ENCODE results near the gene UCK2. TPM values are rescaled to one million over a fixed set of nuclear protein-coding genes. Genes with fewer than 3 reads are reported as not detected.

UCK2 gene
- total RNA-seq, 2 experiments from 2014 or later = 28.4 to 32.4 TPM

- CTCF ChIA-PET = interaction anchor here (1.1 to 5.6 kb wide), 3 partner anchors 45 to 176 kb away, joined by 3 to 35 read pairs (median 16); partner anchors contain the start of genes ALDH9A1, TMCO1 and UCK2
- ATAC-seq (no peak), DNase-seq (no peak)
- H3K27me3 Mint-ChIP-seq (ENCODE audit: low read depth) = peaks cover 6% of the 10 kb centered on the region
- H3K4me3 Mint-ChIP-seq = no peak overlapping the region
- no peak overlapping the region for H3K27ac Mint-ChIP-seq
- peaks cover 16% of the 10 kb centered on the region for H3K9me3 Mint-ChIP-seq (ENCODE audit: insufficient read depth)
- H3K36me3 Mint-ChIP-seq (ENCODE audit: low read depth) = peaks cover 21% of the 10 kb centered on the region
- POLR2A ChIA-PET = no interaction called here
- H3K4me1 Mint-ChIP-seq (ENCODE audit: low read depth) = peaks cover 48% of the 10 kb centered on the region
Measured at GRCh38 chr1:165873481-165873880, 46.1 kb downstream of the UCK2 start.

GRCh38 chr1:165874643-165875042 is 47.2 kb downstream of the UCK2 start:
- Mint-ChIP-seq H3K9me3 (ENCODE audit: insufficient read depth) (peaks cover 16% of the 10 kb centered on the region), H3K4me3 (no peak overlapping the region), H3K36me3 (ENCODE audit: low read depth) (peaks cover 25% of the 10 kb centered on the region), H3K27me3 (ENCODE audit: low read depth) (peaks cover 6% of the 10 kb centered on the region), H3K27ac (no peak overlapping the region), H3K4me1 (ENCODE audit: low read depth) (peaks cover 55% of the 10 kb centered on the region)
- DNase-seq (no peak), ATAC-seq (no peak)
- CTCF ChIA-PET = interaction anchor here (0.6 to 5.6 kb wide), 2 partner anchors 37 to 46 kb away, joined by 3 to 35 read pairs; partner anchors contain the start of gene UCK2
- POLR2A ChIA-PET = no interaction called here

- ATAC-seq (peak; percentile 50), DNase-seq (peak; percentile 30)
- H3K27ac Mint-ChIP-seq = no peak overlapping the region
- peaks cover 61% of the 10 kb centered on the region for H3K4me1 Mint-ChIP-seq (ENCODE audit: low read depth)
- peaks cover 6% of the 10 kb centered on the region for H3K27me3 Mint-ChIP-seq (ENCODE audit: low read depth)
- peaks cover 16% of the 10 kb centered on the region for H3K9me3 Mint-ChIP-seq (ENCODE audit: insufficient read depth)
- ChIA-PET POLR2A (no interaction called here), CTCF (interaction anchor here (0.6 to 5.6 kb wide), 2 partner anchors 38 to 47 kb away, joined by 3 to 35 read pairs; partner anchors contain the start of gene UCK2)
- peaks cover 25% of the 10 kb centered on the region for H3K36me3 Mint-ChIP-seq (ENCODE audit: low read depth)
- H3K4me3 Mint-ChIP-seq = no peak overlapping the region
Measured at GRCh38 chr1:165875171-165875570, 47.8 kb downstream of the UCK2 start.

DNA sequence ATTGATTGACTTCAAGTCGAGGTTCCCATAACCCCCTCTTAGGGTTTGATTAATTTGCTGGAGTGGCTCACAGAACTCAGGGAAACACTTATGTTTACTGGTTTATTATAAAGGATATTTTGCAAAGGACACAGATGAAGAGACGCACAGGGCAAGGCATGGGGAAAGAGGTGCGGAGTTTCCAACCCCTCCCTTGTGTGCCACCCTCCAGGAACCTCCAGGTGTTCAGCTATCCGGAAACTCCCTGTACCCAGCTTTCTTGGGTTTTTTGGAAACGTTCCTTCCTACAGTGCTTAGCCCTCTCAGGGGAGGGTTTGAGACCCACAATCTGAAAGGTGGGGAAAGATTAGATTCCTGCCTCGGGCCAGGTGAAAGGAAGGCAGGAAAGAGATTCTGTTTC is 48.2 kb downstream of the UCK2 start:
- ATAC-seq (no peak), DNase-seq (no peak)
- CTCF ChIA-PET = no interaction called here
- POLR2A ChIA-PET = no interaction called here
- Mint-ChIP-seq H3K9me3 (ENCODE audit: insufficient read depth) (peaks cover 16% of the 10 kb centered on the region), H3K4me3 (no peak overlapping the region), H3K36me3 (ENCODE audit: low read depth) (peaks cover 25% of the 10 kb centered on the region), H3K27ac (no peak overlapping the region), H3K27me3 (ENCODE audit: low read depth) (peaks cover 6% of the 10 kb centered on the region), H3K4me1 (ENCODE audit: low read depth) (peaks cover 60% of the 10 kb centered on the region)

DNA sequence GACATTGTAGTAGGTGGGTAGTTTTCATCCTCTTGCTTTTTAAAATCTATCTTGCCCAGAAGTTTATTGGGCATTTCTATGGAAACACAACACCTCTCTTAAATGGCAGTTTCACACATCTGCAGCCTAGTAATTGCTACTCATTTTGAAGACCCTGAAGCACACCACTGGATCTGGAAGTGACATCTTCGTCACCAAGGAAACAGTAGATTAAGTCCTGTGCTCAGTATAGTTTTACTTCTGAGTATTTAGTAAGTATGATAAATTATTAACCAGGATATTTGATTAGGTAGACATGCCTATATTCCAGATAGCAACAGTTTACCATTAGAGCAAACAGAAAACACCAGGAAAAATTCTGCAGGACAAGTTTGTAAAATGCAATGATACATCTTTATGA is 48.7 kb downstream of the UCK2 start:
- Mint-ChIP-seq H3K4me1 (ENCODE audit: low read depth) (peaks cover 56% of the 10 kb centered on the region), H3K27ac (no peak overlapping the region), H3K4me3 (no peak overlapping the region), H3K36me3 (ENCODE audit: low read depth) (peaks cover 25% of the 10 kb centered on the region), H3K9me3 (ENCODE audit: insufficient read depth) (peaks cover 16% of the 10 kb centered on the region), H3K27me3 (ENCODE audit: low read depth) (peaks cover 6% of the 10 kb centered on the region)
- DNase-seq (no peak), ATAC-seq (no peak)
- ChIA-PET POLR2A (no interaction called here), CTCF (no interaction called here)

GRCh38 chr1:165877411-165877810 is 50.0 kb downstream of the UCK2 start:
- DNase-seq = no peak
- Mint-ChIP-seq H3K36me3 (ENCODE audit: low read depth) (peaks cover 24% of the 10 kb centered on the region), H3K27me3 (ENCODE audit: low read depth) (peaks cover 6% of the 10 kb centered on the region), H3K4me3 (no peak overlapping the region), H3K9me3 (ENCODE audit: insufficient read depth) (peaks cover 16% of the 10 kb centered on the region), H3K27ac (no peak overlapping the region), H3K4me1 (ENCODE audit: low read depth) (peaks cover 49% of the 10 kb centered on the region)
- POLR2A ChIA-PET = no interaction called here
- CTCF ChIA-PET = no interaction called here
- ATAC-seq = no peak

DNA sequence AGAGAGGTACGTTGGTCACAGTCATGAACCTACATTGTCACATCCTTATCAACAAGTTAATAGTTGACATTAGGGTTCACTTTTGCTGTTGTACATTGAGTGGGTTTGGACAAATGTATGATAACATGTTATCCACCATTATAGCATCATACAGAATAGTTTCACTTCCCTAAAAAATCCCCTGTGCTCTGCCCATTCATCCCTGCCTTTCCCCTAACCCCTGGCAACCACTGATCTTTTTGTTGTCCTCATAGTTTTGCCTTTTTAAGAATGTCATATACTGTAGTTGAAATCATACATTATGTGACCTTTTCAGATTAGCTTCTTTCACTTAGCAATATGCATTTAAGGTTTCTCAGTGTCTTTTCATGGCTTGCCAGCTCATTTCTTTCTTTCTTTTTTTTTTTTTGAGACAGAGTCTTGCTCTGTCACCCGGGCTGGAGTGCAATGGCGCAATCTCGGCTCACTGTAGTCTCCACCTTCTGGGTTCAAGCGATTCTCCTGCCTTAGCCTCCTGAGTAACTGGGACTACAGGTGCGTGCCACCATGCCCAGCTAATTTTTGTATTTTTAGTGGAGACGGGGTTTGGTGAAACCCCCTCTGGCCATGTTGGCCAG is 50.6 kb downstream of the UCK2 start:
- no peak for ATAC-seq
- DNase-seq = no peak
- Mint-ChIP-seq H3K36me3 (ENCODE audit: low read depth) (peaks cover 26% of the 10 kb centered on the region), H3K9me3 (ENCODE audit: insufficient read depth) (peaks cover 16% of the 10 kb centered on the region), H3K4me3 (no peak overlapping the region), H3K27ac (no peak overlapping the region), H3K4me1 (ENCODE audit: low read depth) (peaks cover 45% of the 10 kb centered on the region), H3K27me3 (ENCODE audit: low read depth) (peaks cover 6% of the 10 kb centered on the region)
- POLR2A ChIA-PET = no interaction called here
- CTCF ChIA-PET = no interaction called here

GRCh38 chr1:165879946-165880345 is 52.5 kb downstream of the UCK2 start:
- Mint-ChIP-seq H3K27ac (no peak overlapping the region), H3K4me3 (no peak overlapping the region), H3K4me1 (ENCODE audit: low read depth) (peaks cover 30% of the 10 kb centered on the region), H3K36me3 (ENCODE audit: low read depth) (peaks cover 24% of the 10 kb centered on the region), H3K27me3 (ENCODE audit: low read depth) (no peaks in the 10 kb centered on the region), H3K9me3 (ENCODE audit: insufficient read depth) (peaks cover 16% of the 10 kb centered on the region)
- ChIA-PET CTCF (no interaction called here), POLR2A (no interaction called here)
- DNase-seq (no peak), ATAC-seq (no peak)

- Mint-ChIP-seq H3K36me3 (ENCODE audit: low read depth) (peaks cover 24% of the 10 kb centered on the region), H3K4me3 (no peak overlapping the region), H3K27me3 (ENCODE audit: low read depth) (no peaks in the 10 kb centered on the region), H3K9me3 (ENCODE audit: insufficient read depth) (peaks cover 16% of the 10 kb centered on the region), H3K27ac (no peak overlapping the region), H3K4me1 (ENCODE audit: low read depth) (peaks cover 19% of the 10 kb centered on the region)
- ChIA-PET CTCF (interaction anchor here (2.0 kb wide), 1 partner anchor 10 kb away, joined by 8 read pairs; no protein-coding TSS in a partner anchor), POLR2A (no interaction called here)
- DNase-seq (no peak), ATAC-seq (no peak)
Measured at GRCh38 chr1:165880993-165881392, 53.6 kb downstream of the UCK2 start.

DNA sequence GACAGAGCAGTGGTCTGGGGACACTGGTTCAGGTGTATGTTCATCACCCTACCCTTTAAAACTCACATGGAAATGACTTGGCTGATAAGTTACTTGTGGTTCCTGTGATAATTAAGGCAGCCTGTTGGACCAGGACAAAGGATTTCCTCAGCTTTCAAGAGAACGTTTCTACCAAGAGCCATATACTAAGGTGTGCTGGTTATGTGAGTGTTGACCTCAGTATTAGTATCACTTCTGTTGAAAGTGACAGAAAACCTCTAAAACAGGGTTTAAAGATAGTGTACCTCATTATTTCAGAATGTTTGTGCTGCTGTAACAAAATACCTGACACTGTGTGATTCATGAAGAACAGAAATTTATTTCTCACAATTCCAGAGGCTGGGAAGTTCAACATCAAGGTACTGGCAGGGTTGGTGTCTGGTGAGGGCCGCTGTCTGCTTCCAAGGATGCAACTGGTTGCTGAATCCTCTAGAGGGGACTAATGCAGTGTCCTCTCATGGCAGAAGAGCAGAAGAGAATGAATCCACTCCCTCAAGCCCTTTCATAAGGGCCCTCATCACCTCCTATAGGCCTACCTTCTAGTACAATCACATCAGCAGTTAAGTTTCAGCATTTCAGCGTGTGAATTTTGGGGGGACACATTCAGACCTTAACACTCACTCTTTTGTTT is 54.9 kb downstream of the UCK2 start:
- peaks cover 11% of the 10 kb centered on the region for H3K9me3 Mint-ChIP-seq (ENCODE audit: insufficient read depth)
- no peak for ATAC-seq
- peaks cover 16% of the 10 kb centered on the region for H3K4me1 Mint-ChIP-seq (ENCODE audit: low read depth)
- H3K4me3 Mint-ChIP-seq = no peak overlapping the region
- peaks cover 16% of the 10 kb centered on the region for H3K36me3 Mint-ChIP-seq (ENCODE audit: low read depth)
- H3K27ac Mint-ChIP-seq = no peak overlapping the region
- ChIA-PET POLR2A (interaction anchor here (0.5 kb wide), 1 partner anchor 40 kb away, joined by 4 read pairs; no protein-coding TSS in a partner anchor), CTCF (interaction anchor here (2.0 kb wide), 1 partner anchor 11 kb away, joined by 8 read pairs; no protein-coding TSS in a partner anchor)
- no peaks in the 10 kb centered on the region for H3K27me3 Mint-ChIP-seq (ENCODE audit: low read depth)
- DNase-seq = no peak

DNA sequence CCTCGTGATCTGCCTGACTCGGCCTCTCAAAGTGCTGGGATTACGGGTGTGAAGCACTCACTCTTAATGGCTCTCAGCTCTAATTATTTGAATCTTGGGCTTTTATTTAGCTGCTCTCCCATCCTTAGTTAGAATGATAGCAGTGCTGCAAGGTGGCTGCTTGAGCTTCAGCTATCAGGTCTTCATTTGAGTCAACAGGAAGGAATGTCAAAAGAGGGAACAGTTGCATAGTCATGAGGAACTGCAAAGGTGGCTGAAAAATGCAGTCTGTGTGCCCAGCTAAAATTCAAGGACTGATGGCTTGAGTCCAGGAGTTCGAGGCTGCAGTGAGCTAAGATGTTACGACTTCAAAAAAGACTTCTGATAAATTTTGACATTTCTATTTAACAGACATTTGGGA is 55.6 kb downstream of the UCK2 start:
- ATAC-seq = no peak
- H3K27ac Mint-ChIP-seq = no peak overlapping the region
- CTCF ChIA-PET = interaction anchor here (1.1 to 3.4 kb wide), 3 partner anchors 12 to 114 kb away, joined by 3 to 12 read pairs (median 9); no protein-coding TSS in a partner anchor

GRCh38 chr1:165884009-165884689 is 56.7 kb downstream of the UCK2 start:
- ATAC-seq (no peak), DNase-seq (no peak)
- POLR2A ChIA-PET = interaction anchor here (0.7 kb wide), 1 partner anchor 115 kb away, joined by 3 read pairs; no protein-coding TSS in a partner anchor
- Mint-ChIP-seq H3K36me3 (ENCODE audit: low read depth) (peaks cover 6% of the 10 kb centered on the region), H3K27me3 (ENCODE audit: low read depth) (no peaks in the 10 kb centered on the region), H3K4me1 (ENCODE audit: low read depth) (peaks cover 10% of the 10 kb centered on the region), H3K9me3 (ENCODE audit: insufficient read depth) (no peaks in the 10 kb centered on the region), H3K4me3 (no peak overlapping the region), H3K27ac (no peak overlapping the region)
- CTCF ChIA-PET = interaction anchor here (1.1 to 3.4 kb wide), 6 partner anchors 13 to 115 kb away, joined by 3 to 12 read pairs (median 4); no protein-coding TSS in a partner anchor

More for the DNA sequence above, 55.6 kb downstream of the UCK2 start:
- DNase-seq = no peak
- Mint-ChIP-seq H3K27me3 (ENCODE audit: low read depth) (no peaks in the 10 kb centered on the region), H3K4me3 (no peak overlapping the region), H3K4me1 (ENCODE audit: low read depth) (peaks cover 14% of the 10 kb centered on the region), H3K9me3 (ENCODE audit: insufficient read depth) (peaks cover 4% of the 10 kb centered on the region), H3K36me3 (ENCODE audit: low read depth) (peaks cover 9% of the 10 kb centered on the region)
- POLR2A ChIA-PET = interaction anchor here (0.7 kb wide), 1 partner anchor 114 kb away, joined by 3 read pairs; no protein-coding TSS in a partner anchor
